Anterior cingulate cortex (tissue), 58 donors: ENCODE measurements around the gene RBM15.

Source experiments
- DNase-seq, 58 donors: peaks; one replicate each; lab custom pipeline; 2025; lab: John Stamatoyannopoulos, UW

RBM15 gene

GRCh38 chr1:110319332-110320167 lies 19.6 kb upstream of the RBM15 start:
- no peak for DNase-seq

- no peak for DNase-seq
Observed at GRCh38 chr1:110320168-110320518, 19.0 kb upstream of the RBM15 start.

GRCh38 chr1:110321045-110321444 lies 18.1 kb upstream of the RBM15 start:
- DNase-seq, result no peak

GRCh38 chr1:110321846-110322245 lies 17.3 kb upstream of the RBM15 start:
- DNase-seq, result no peak

- no peak for DNase-seq
Observed at GRCh38 chr1:110324667-110325066, 14.5 kb upstream of the RBM15 start.

GRCh38 chr1:110326826-110327225 lies 12.4 kb upstream of the RBM15 start:
- DNase-seq, result no peak

GRCh38 chr1:110328274-110328673 lies 10.9 kb upstream of the RBM15 start:
- DNase-seq, result no peak

- no peak for DNase-seq
Observed at GRCh38 chr1:110328700-110329099, 10.5 kb upstream of the RBM15 start.

GRCh38 chr1:110335265-110335664 lies 3.9 kb upstream of the RBM15 start:
- DNase-seq, result no peak

- DNase-seq, result no peak
Observed at GRCh38 chr1:110336300-110337039, 2.7 kb upstream of the RBM15 start.

- peak in 27 of 58 donors; percentile 2 to 60 (median 30) for DNase-seq
Observed at GRCh38 chr1:110337704-110338308, 1.4 kb upstream of the RBM15 start.

- DNase-seq, result peak in 53 of 58 donors; percentile 84 to 100 (median 99)
Observed at GRCh38 chr1:110338309-110338885, 780 bp upstream of the RBM15 start.

GRCh38 chr1:110339407-110340206 lies 430 bp downstream of the RBM15 start:
- DNase-seq, result peak in 28 of 58 donors; percentile 28 to 81 (median 64)

- DNase-seq, result peak in 3 of 58 donors; percentile 2 to 33 (median 18)
Observed at GRCh38 chr1:110340207-110340468, 961 bp downstream of the RBM15 start.

- no peak for DNase-seq
Observed at GRCh38 chr1:110341146-110341871, 2.1 kb downstream of the RBM15 start.

- DNase-seq, result no peak
Observed at GRCh38 chr1:110341872-110342331, 2.7 kb downstream of the RBM15 start.

GRCh38 chr1:110343249-110343648 lies 4.1 kb downstream of the RBM15 start:
- no peak for DNase-seq

GRCh38 chr1:110344152-110344551 lies 5.0 kb downstream of the RBM15 start:
- DNase-seq, result no peak

GRCh38 chr1:110345480-110345879 lies 6.3 kb downstream of the RBM15 start:
- DNase-seq, result no peak

- no peak for DNase-seq
Observed at GRCh38 chr1:110346690-110347089, 7.5 kb downstream of the RBM15 start.
